CD14-positive monocyte (primary cell): ENCODE data around the gene PTAR1. TPM values are rescaled to one million over a fixed set of nuclear protein-coding genes. Genes with fewer than 3 reads are reported as not detected.

Experiments
- DNase-seq, 3 donors: peaks; one replicate each; pipeline ENCODE4 v3.0.0-alpha.2; 2011 to 2022
- H2AFZ ChIP-seq: 2 replicates; pipeline ENCODE4 v1.6.0; 2012; ENCODE audit warnings: mild to moderate bottlenecking, low read depth, low read length, inconsistent platforms; ENCODE audit not compliant: insufficient read depth, poor library complexity, severe bottlenecking
- H3K27ac ChIP-seq, 2 donors: 1 replicate in 1 of 2; 2 replicates in 1 of 2; pipeline ENCODE4 v1.5.1; 2012 to 2013; ENCODE audit warnings: low read length in 2 of 2, control low read depth in 1 of 2, inconsistent platforms in 1 of 2, low read depth in 1 of 2, mild to moderate bottlenecking in 1 of 2
- H3K27me3 ChIP-seq, 2 donors: one replicate each; pipeline versions ENCODE4 v1.6.0 to v1.6.1; 2011 to 2013; ENCODE audit warnings: low read length in 2 of 2; ENCODE audit not compliant: control insufficient read depth in 2 of 2, insufficient read depth in 2 of 2
- H3K36me3 ChIP-seq, 2 donors: replicated peaks in 1 of 2; 1 replicate in 1 of 2; 2 replicates in 1 of 2; pipeline versions ENCODE4 v1.5.1 to v1.6.1; 2012 to 2013; ENCODE audit warnings: low read length in 2 of 2, control low read depth in 1 of 2, inconsistent platforms in 1 of 2, mild to moderate bottlenecking in 1 of 2; ENCODE audit not compliant: insufficient read depth in 2 of 2, control insufficient read depth in 1 of 2
- H3K4me1 ChIP-seq, 2 donors: 1 replicate in 1 of 2; 2 replicates in 1 of 2; pipeline versions ENCODE4 v1.5.1 to v1.6.1; 2012 to 2013; ENCODE audit warnings: low read length in 2 of 2, control low read depth in 1 of 2, inconsistent platforms in 1 of 2, mild to moderate bottlenecking in 1 of 2, moderate library complexity in 1 of 2; ENCODE audit not compliant: insufficient read depth in 2 of 2, control insufficient read depth in 1 of 2
- H3K4me2 ChIP-seq: replicated peaks from 2 replicates; pipeline ENCODE3; 2012; ENCODE audit warnings: low read length, moderate library complexity, mild to moderate bottlenecking; ENCODE audit not compliant: poor library complexity, severe bottlenecking; ENCODE audit errors: extremely low read depth
- H3K4me3 ChIP-seq, 3 experiments: fragments of 200-600 bp in 1 of 3; sonication (generic) in 1 of 3; replicated peaks in 1 of 3; 1 replicate in 2 of 3; 2 replicates in 1 of 3; pipeline ENCODE4 v1.5.1; 2011 to 2013; ENCODE audit warnings: low read length in 3 of 3, mild to moderate bottlenecking in 3 of 3, control low read depth in 2 of 3, low read depth in 2 of 3, inconsistent platforms in 1 of 3, moderate library complexity in 1 of 3
- H3K79me2 ChIP-seq: 2 replicates; pipeline ENCODE4 v1.6.0; 2012; ENCODE audit warnings: mild to moderate bottlenecking, control low read depth, inconsistent platforms, low read length, moderate library complexity; ENCODE audit not compliant: insufficient read depth
- H3K9ac ChIP-seq: 2 replicates; pipeline ENCODE4 v1.6.0; 2017; ENCODE audit warnings: low read length, mild to moderate bottlenecking; ENCODE audit not compliant: insufficient read depth, poor library complexity, severe bottlenecking
- H3K9me3 ChIP-seq, 2 donors: replicated peaks in 1 of 2; 1 replicate in 1 of 2; 2 replicates in 1 of 2; pipeline versions ENCODE4 v1.5.1 to v1.6.1; 2012 to 2013; ENCODE audit warnings: low read length in 2 of 2, control low read depth in 1 of 2; ENCODE audit not compliant: control insufficient read depth in 1 of 2, insufficient read depth in 1 of 2
- H4K20me1 ChIP-seq: 2 replicates; pipeline ENCODE4 v1.6.0; 2012; ENCODE audit warnings: mild to moderate bottlenecking, low read length, control low read depth, moderate library complexity; ENCODE audit not compliant: insufficient read depth
- H3K27ac Mint-ChIP-seq, 7 donors: one replicate each; pipeline ENCODE4 v1.8.0; 2020; ENCODE audit warnings: mild to moderate bottlenecking in 7 of 7, mixed read lengths in 7 of 7, moderate library complexity in 6 of 7, inconsistent platforms in 2 of 7
- H3K27me3 Mint-ChIP-seq, 3 donors: one replicate each; pipeline ENCODE4 v1.8.0; 2021 to 2022; ENCODE audit warnings: low read depth in 3 of 3, mild to moderate bottlenecking in 3 of 3, mixed read lengths in 3 of 3, moderate library complexity in 3 of 3, inconsistent platforms in 1 of 3
- H3K36me3 Mint-ChIP-seq, 2 donors: one replicate each; pipeline ENCODE4 v1.8.0; 2020; ENCODE audit warnings: mixed read lengths in 2 of 2, inconsistent platforms in 1 of 2, mild to moderate bottlenecking in 1 of 2
- H3K4me1 Mint-ChIP-seq: one replicate; pipeline ENCODE4 v1.8.0; 2020; ENCODE audit warnings: mild to moderate bottlenecking, mixed read lengths
- H3K4me3 Mint-ChIP-seq, 2 donors: one replicate each; pipeline ENCODE4 v1.8.0; 2020; ENCODE audit warnings: mild to moderate bottlenecking in 2 of 2, mixed read lengths in 2 of 2, moderate library complexity in 1 of 2
- H3K9me3 Mint-ChIP-seq, 7 donors: one replicate each; pipeline ENCODE4 v1.8.0; 2020 to 2022; ENCODE audit warnings: mixed read lengths in 7 of 7, mild to moderate bottlenecking in 6 of 7, moderate library complexity in 6 of 7, inconsistent platforms in 2 of 7
- WGBS: methylation state at CpG from one replicate; pipeline ENCODE4 v1.1.5; 2013; ENCODE audit warnings: missing lambda C conversion rate; ENCODE audit not compliant: insufficient coverage; 5-methylcytosine and 5-hydroxymethylcytosine counted together
- intact Hi-C, 2 donors: fragments of 100-400 bp; cut with micrococcal nuclease; formaldehyde crosslinking; loops; one replicate each; pipeline versions ENCODE4 v1.15.0 to v1.15.1; 2023
- polyA plus RNA-seq, 3 donors: library from polyadenylated mRNA; depleted of rRNA in 1 of 3; unstranded in 2 of 3; stranded (reverse) in 1 of 3; fragments of 300-500 nt in 2 of 3; fragments of >200 nt in 1 of 3; fragmentation: Illumina TruSeq in 2 of 3; gene quantifications; 1 replicate in 2 of 3; 2 replicates in 1 of 3; pipeline ENCODE4 v1.2.3, GENCODE V29; 2012 to 2021
- TF ChIP-seq, protein P1 (sequence below): fragments of 200-600 bp; IDR thresholded peaks from one replicate; pipeline ENCODE4 v1.8.0; 2022; ENCODE audit warnings: antibody characterized with exemption, mild to moderate bottlenecking

The PTAR1 gene
- polyA plus RNA-seq, 3 donors, result 12.3 to 24.6 (median 13.4) TPM

DNA sequence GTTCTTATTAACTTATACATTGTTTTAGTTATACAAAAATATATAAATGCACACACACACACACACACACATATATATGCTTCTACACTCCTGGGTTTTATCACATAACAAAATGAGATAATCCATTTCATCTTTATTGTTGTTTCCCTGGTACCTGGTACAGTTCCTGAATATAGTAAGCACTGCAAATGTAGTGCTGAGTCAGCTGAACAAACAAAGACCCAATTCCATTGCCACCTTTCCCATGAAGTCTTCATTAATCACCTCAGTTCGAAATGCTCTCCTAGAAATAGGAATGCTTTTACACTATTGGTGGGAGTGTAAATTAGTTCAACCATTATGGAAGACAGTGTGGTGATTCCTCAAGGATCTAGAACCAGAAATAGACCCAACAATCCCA is 13.4 kb upstream of the PTAR1 start:
- no peaks in the 10 kb centered on the region for H3K36me3 ChIP-seq
- H3K27me3 ChIP-seq, result no peaks in the 10 kb centered on the region
- peaks cover 0 to 4% (median 0%) of the 10 kb centered on the region in 7 donors for H3K9me3 Mint-ChIP-seq
- H3K9ac ChIP-seq, result no peak overlapping the region
- H3K4me1 Mint-ChIP-seq, result peaks cover 6% of the 10 kb centered on the region
- peaks cover 0 to 4% (median 0%) of the 10 kb centered on the region in 3 donors for H3K27me3 Mint-ChIP-seq
- no peak overlapping the region for H3K27ac Mint-ChIP-seq
- H4K20me1 ChIP-seq, result no peaks in the 10 kb centered on the region
- no peak overlapping the region for H3K4me3 Mint-ChIP-seq
- H3K36me3 Mint-ChIP-seq, result no peaks in the 10 kb centered on the region
- H3K4me2 ChIP-seq, result no peak overlapping the region
- no peak overlapping the region for H2AFZ ChIP-seq
- no peaks in the 10 kb centered on the region for H3K9me3 ChIP-seq
- no peak for DNase-seq
- no peak overlapping the region for H3K4me3 ChIP-seq
- H3K4me1 ChIP-seq, result no peaks in the 10 kb centered on the region
- TF ChIP-seq, protein P1, sequence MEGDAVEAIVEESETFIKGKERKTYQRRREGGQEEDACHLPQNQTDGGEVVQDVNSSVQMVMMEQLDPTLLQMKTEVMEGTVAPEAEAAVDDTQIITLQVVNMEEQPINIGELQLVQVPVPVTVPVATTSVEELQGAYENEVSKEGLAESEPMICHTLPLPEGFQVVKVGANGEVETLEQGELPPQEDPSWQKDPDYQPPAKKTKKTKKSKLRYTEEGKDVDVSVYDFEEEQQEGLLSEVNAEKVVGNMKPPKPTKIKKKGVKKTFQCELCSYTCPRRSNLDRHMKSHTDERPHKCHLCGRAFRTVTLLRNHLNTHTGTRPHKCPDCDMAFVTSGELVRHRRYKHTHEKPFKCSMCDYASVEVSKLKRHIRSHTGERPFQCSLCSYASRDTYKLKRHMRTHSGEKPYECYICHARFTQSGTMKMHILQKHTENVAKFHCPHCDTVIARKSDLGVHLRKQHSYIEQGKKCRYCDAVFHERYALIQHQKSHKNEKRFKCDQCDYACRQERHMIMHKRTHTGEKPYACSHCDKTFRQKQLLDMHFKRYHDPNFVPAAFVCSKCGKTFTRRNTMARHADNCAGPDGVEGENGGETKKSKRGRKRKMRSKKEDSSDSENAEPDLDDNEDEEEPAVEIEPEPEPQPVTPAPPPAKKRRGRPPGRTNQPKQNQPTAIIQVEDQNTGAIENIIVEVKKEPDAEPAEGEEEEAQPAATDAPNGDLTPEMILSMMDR, result no peak
- WGBS, result no CpG with 5 or more reads among the region's 1 CpG
- intact Hi-C loops, result no loop called here
- no peaks in the 10 kb centered on the region for H3K79me2 ChIP-seq
- no peak overlapping the region for H3K27ac ChIP-seq

DNA sequence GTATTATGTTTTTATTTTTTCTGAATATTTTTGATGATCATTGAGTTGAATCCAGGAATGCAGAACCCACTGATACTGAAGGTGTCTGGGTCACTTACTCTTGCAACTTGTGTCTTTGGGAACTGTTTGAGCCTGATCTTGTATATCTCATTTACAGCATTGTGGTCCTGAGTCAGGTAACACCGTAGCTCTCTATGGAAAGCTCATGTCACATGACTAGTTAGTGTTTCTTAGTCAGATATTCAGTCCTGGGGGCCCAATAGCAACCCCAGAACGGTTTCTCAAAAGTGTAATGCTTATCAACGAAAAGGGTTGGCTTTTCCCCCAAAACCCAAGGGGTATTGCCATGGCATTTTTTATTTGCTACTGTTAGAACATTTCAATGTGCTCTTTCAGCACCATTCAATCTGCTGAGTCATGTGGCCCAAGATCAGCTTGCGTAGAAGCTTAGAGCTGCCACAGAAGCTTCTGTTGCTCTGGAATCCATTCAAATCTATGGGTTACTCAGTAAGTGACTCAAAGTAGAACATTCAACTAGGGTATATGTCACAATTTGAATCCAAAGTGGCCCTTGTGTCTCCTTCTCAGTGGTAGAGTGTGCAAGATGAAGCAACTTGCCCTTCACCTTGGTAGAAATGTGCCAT is 12.1 kb upstream of the PTAR1 start:
- Mint-ChIP-seq H3K4me3 (no peak overlapping the region), H3K27ac (no peak overlapping the region), H3K27me3 (peaks cover 0 to 4% (median 0%) of the 10 kb centered on the region in 3 donors), H3K36me3 (no peaks in the 10 kb centered on the region), H3K9me3 (no peaks in the 10 kb centered on the region), H3K4me1 (peaks cover 6% of the 10 kb centered on the region)
- Histone ChIP-seq H3K4me1 (no peaks in the 10 kb centered on the region), H3K27ac (no peak overlapping the region), H3K9ac (no peak overlapping the region), H3K4me2 (no peak overlapping the region), H3K4me3 (no peak overlapping the region), H3K27me3 (no peaks in the 10 kb centered on the region), H4K20me1 (no peaks in the 10 kb centered on the region), H3K9me3 (no peaks in the 10 kb centered on the region), H3K36me3 (no peaks in the 10 kb centered on the region), H2AFZ (no peak overlapping the region), H3K79me2 (no peaks in the 10 kb centered on the region)
- intact Hi-C loops, result no loop called here
- TF ChIP-seq, protein P1, result no peak
- DNase-seq, result no peak
- 85% methylated on average over 3 of the region's 4 CpGs for WGBS
